ENCODE measurements around the gene CHRNA9. TPM values are rescaled to one million over a fixed set of nuclear protein-coding genes. Genes with fewer than 3 reads are reported as not detected.
"Not testable (repeated sequence)": the region's sequence is repeated elsewhere in the genome, so short reads cannot be mapped to it uniquely, and the experiment has no call there.

CHRNA9 gene
- 10.1 TPM for total RNA-seq (ENCODE audit: insufficient read depth, low replicate concordance)

GRCh38 chr4:40334591-40335524, at the start of gene CHRNA9:
Gene CHRNA9 (plus strand): TSS chr4:40335333. CDS start chr4:40335468, 135 bp downstream.
- no peak for DNase-seq (ENCODE audit: low spot score)

DNA sequence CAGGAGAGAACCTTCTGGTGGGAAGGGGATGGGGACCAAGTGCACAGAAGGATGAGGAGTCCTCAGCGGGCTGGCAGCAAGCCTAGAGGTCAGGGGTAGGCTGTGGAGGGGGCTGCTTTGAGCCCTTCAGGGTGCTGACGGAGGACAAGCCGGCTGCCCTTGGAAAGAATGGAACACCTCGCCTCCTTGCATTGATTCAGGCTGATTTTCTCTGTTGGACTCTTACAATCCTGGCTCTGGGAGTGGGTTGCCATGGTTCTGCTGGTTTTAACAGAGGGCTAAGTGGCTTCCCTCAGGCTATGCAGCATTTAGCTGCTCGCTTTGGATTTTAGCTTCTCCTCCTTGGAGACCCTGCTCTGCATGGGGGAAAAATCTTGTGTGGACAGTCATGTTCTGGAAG, 49.4 kb upstream of the CHRNA9 start:
- no peak for DNase-seq (ENCODE audit: low spot score)

DNA sequence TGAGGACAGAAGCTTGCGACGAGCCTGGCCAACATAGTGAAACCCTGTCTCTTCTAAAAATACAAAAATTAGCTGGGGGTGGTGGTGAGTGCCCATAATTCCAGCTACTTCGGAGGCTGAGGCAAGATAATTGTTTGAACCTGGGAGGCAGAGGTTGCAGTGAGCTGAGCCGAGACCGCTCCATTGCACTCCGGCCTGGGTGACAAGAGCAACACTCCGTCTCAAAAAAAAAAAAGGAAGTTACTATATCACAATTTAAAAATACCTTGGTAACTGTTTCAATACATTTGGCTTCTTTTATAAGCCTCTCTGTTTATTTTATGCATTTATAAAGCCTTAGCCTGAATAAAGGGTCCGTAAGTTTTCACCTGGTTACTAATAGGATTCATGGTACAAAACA, 46.6 kb upstream of the CHRNA9 start:
- DNase-seq (ENCODE audit: low spot score), result no peak

DNA sequence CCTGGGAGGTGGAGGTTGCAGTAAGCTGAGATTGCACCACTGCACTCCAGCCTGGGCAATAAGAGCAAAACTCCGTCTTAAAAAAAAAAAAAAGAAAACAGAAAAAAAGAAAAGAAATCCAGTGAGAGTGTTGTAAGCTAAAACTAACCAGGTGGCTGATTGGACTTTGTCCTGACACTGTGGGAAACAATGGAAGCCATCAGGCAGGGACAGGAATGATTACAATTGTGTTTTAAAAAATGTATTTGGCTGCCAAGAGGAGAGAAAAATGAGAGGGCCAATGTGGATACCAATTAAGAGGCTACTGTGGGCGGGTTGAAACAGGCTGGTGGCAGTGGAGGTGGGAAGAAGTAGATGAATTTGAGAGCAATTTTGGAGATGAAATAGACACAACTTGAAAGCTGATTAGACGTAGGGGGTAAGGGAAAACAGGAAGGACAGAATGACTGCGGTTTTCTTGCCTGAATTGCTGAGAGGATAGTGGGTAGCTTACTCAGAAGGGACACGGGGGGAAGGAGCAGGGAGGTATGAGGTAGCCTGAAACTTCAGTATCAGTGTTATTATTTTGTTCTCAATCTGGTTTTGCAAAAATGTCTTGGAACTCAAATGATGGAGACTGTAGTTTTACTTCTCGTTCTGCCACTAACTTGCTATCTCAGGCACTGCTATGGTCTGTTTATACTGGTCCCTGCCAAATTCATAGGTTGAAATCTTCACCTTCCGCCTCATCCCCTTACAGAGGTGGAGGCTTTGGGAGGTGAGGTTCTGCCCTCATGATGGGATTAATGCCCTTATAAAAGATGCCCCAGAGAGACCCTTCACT, 45.6 kb upstream of the CHRNA9 start:
- no peak for DNase-seq (ENCODE audit: low spot score)

DNA sequence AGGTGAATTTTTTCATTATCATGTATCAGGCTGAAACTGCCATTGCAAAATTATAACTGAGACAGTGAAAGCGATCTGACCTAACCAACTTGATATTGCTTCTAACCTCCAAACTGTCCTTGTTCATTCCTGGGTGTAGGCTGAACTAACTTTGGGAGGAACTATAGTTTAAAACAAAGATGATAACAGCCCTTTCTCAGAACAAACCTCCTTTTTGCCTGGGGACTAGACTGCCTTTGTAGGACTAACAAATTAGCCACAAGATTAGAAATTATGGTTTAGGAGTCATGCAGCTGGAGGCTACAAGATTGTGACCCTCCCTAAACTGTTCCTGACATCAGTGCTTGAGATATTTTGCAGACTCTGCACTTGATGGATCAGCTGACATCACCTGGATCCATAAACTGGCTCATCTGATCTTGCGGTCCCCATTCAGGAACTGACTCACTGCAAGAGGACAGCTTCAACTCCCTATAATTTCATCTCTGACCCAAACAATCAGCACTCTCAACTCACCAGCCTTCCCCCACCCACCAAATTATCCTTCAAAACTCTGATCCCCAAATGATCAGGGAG, 44.4 kb upstream of the CHRNA9 start:
- not testable (repeated sequence) for DNase-seq (ENCODE audit: low spot score)

- DNase-seq (ENCODE audit: low spot score), result no peak
Measured at GRCh38 chr4:40292313-40292759, 42.8 kb upstream of the CHRNA9 start.

- no peak for DNase-seq (ENCODE audit: low spot score)
Measured at GRCh38 chr4:40294339-40294738, 40.8 kb upstream of the CHRNA9 start.

- not testable (repeated sequence) for DNase-seq (ENCODE audit: low spot score)
Measured at GRCh38 chr4:40295030-40295429, 40.1 kb upstream of the CHRNA9 start.

DNA sequence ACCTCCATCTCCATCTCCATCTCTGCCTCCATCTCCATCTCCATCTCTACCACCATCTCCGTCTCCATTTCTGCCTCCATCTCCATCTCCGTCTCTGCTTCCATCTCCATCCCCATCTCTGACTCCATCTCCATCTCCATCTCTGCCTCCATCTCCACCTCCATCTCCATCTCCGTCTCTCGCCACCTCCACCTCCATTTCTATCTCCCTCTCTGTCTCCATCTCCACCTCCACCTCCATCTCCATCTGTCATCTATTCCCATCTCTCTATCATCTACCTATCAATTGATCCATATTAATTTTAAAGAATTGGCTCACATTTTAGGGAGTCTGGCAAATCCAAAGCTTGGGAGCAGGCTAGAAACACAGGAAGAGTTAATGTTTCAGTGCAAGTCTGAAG, 39.6 kb upstream of the CHRNA9 start:
- no peak for DNase-seq (ENCODE audit: low spot score)

- no peak for DNase-seq (ENCODE audit: low spot score)
Measured at GRCh38 chr4:40299126-40299525, 36.0 kb upstream of the CHRNA9 start.

DNA sequence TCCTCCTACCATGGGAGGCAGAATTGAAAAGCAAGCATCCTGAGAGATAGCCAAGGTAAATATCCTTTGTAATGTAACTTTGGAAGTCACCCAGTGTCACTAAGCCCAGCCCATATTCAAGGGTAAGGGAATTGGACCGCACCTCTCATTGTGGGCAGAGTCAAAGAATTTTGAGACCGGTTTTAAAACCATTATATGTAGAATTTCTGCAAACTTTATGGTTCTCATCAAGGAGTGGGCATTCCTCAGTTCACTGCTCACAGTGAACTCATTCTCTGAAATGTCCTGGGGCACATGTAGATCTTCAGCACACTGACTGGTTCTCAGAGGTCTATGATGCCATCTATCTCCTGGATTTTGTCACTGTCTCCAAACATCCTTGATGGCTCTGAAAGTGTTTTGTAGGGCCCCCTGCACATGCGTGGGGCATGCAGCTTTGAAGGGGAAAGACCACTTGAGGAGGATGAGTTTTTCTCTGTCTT, 35.3 kb upstream of the CHRNA9 start:
- DNase-seq (ENCODE audit: low spot score), result no peak

DNA sequence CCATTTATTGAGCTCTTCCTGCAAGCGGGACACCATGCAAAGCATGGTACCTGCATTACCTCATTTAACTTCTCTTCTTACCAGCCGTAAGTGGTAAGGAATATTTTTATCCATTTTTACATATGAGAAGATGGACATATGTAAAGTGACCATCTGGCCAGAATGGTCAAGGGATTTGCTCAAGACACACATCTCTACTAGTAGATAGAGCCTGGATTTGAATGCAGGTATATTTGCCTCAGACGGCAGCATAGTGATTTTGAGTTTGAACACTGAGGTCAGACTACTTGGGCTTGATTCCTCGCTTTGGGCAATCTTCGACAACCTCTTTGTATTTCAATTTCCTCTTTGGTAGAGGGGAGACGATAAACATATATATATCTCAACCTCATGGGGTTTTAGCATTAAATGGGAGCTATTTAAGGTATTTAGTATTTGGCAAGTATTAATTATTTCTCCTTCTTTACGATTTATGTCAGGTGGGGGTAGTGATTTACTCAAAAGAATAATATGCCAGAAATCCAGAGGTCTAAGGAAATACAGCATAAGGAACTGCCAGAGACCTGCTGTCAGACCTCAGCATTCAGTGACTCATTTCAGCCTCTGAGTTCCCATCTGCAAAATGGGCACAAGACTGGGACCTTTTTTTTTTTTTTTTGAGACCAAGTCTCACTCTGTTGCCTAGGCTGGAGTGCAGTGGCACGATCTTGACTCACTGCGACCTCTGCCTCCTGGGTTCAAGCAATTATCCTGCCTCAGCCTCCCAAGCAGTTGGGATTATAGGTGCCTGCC, 34.6 kb upstream of the CHRNA9 start:
- DNase-seq (ENCODE audit: low spot score), result no peak

GRCh38 chr4:40301603-40302002, 33.5 kb upstream of the CHRNA9 start:
- DNase-seq (ENCODE audit: low spot score), result no peak

- no peak for DNase-seq (ENCODE audit: low spot score)
Measured at GRCh38 chr4:40303751-40304150, 31.4 kb upstream of the CHRNA9 start.

GRCh38 chr4:40305328-40306170, 29.6 kb upstream of the CHRNA9 start:
- no peak for DNase-seq (ENCODE audit: low spot score)

DNA sequence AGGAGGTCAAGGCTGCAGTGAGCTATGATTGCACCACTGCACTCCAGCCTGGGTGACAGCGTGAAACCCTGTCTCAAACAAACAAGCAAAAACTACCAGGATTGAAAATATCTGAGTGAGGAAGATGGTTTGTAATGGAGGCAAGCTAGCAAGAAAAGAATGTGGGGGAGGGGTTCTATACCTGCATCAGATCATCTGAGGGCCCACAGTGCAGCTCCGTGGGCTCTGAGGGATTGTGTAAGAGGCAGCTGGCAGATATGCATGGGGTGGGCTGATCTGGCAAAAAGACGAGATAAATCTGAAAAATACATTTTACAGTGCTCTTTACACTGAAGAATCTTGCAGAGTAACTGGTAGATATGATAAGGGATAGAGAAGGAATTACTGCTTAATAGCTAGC, 28.9 kb upstream of the CHRNA9 start:
- no peak for DNase-seq (ENCODE audit: low spot score)

GRCh38 chr4:40306976-40307375, 28.2 kb upstream of the CHRNA9 start:
- no peak for DNase-seq (ENCODE audit: low spot score)

- peak; percentile 40 for DNase-seq (ENCODE audit: low spot score)
Measured at GRCh38 chr4:40307627-40308497, 27.3 kb upstream of the CHRNA9 start.

- no peak for DNase-seq (ENCODE audit: low spot score)
Measured at GRCh38 chr4:40308528-40309122, 26.5 kb upstream of the CHRNA9 start.
